Measurements from ENCODE around the gene ARSK. TPM values are rescaled to one million over a fixed set of nuclear protein-coding genes. Genes with fewer than 3 reads are reported as not detected.

Gene ARSK, protein sequence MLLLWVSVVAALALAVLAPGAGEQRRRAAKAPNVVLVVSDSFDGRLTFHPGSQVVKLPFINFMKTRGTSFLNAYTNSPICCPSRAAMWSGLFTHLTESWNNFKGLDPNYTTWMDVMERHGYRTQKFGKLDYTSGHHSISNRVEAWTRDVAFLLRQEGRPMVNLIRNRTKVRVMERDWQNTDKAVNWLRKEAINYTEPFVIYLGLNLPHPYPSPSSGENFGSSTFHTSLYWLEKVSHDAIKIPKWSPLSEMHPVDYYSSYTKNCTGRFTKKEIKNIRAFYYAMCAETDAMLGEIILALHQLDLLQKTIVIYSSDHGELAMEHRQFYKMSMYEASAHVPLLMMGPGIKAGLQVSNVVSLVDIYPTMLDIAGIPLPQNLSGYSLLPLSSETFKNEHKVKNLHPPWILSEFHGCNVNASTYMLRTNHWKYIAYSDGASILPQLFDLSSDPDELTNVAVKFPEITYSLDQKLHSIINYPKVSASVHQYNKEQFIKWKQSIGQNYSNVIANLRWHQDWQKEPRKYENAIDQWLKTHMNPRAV
- total RNA-seq, result 4.6 and 7.9 TPM in 2 replicates

DNA sequence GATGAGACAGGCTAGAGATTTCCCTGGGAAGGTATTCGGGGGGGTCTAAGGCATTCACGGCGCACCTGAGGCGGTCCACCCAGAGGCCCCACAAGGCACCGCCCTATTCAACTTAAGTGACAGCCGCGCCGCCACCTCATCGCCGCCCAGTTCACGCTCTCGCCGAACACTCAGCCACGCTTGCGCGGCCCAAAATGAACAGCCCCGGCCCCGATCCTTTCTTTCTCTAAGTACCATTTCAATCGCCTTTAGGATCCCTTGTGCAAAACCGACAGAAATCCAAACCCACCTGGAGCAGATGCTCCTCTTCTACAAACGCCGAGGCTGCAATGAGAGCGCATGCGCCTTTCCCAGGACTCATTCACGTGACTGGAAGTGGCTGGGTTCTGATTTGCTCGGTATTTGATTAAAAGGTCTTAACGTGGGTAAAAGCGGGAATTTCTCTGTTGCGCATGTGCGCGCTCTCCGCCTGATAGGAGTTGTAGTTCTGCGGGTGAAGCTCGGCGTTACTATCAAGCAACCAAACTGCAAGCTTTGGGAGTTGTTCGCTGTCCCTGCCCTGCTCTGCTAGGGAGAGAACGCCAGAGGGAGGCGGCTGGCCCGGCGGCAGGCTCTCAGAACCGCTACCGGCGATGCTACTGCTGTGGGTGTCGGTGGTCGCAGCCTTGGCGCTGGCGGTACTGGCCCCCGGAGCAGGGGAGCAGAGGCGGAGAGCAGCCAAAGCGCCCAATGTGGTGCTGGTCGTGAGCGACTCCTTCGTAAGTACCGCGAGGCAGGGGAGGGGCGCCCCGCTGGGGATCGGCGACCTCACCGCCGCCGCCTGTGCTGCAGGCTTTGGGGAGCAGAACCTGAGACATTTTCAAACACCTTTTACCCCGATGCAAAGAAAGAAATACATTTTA, at the start of gene ARSK, which contains the start of gene SKIC3:
Gene ARSK, plus strand, starts transcription at position 455 of the 902 bp plus-strand sequence. Its CDS starts 178 bp downstream, at position 633.
Gene SKIC3, minus strand, starts transcription at position 331 of the 902 bp plus-strand sequence. CDS start 7,827 bp downstream, outside the sequence.

GRCh38 chr5:95620030-95620869, 65.3 kb downstream of the ARSK start, which contains the start of gene GPR150:
Gene GPR150 (plus strand): TSS chr5:95620087. CDS start chr5:95620276, 189 bp downstream.

GRCh38 chr5:95646569-95647431, 91.9 kb downstream of the ARSK start, which contains the start of gene RFESD:
Gene RFESD (plus strand): TSS chr5:95646777. CDS start chr5:95652272, 5,495 bp downstream.

Small RNA genes within 50 kb of the gene (small RNA-seq; reads per million reads assigned to genes)
- not detected for gene RNU6-308P

Other genes starting within 250 kb of the ARSK start
- gene FAM81B, start 163.7 kb upstream of the ARSK start, total RNA-seq, result under 0.01 TPM in 1 of 2 replicates, not detected in the other
- gene SKIC3, start 124 bp upstream of the ARSK start, total RNA-seq, result 120 and 129 TPM in 2 replicates
- gene GPR150, start 65.0 kb downstream of the ARSK start, total RNA-seq, result 0.29 and 0.33 TPM in 2 replicates
- gene RFESD, start 91.7 kb downstream of the ARSK start, total RNA-seq, result 0.65 and 1.4 TPM in 2 replicates
- gene SPATA9, start 127.9 kb downstream of the ARSK start, total RNA-seq, result 0.48 and 0.65 TPM in 2 replicates
- 52.3 and 66.3 TPM in 2 replicates for gene RHOBTB3, start 176.2 kb downstream of the ARSK start, total RNA-seq

Data from vein endothelial cell (primary cell).